Fibroblast of peridontal ligament (primary cell): ENCODE measurements around the gene MAP2.

Experiments used
- DNase-seq: peaks from one replicate; pipeline ENCODE4 v3.0.0-alpha.2; 2010; ENCODE audit errors: extremely low read depth

Gene MAP2

DNA sequence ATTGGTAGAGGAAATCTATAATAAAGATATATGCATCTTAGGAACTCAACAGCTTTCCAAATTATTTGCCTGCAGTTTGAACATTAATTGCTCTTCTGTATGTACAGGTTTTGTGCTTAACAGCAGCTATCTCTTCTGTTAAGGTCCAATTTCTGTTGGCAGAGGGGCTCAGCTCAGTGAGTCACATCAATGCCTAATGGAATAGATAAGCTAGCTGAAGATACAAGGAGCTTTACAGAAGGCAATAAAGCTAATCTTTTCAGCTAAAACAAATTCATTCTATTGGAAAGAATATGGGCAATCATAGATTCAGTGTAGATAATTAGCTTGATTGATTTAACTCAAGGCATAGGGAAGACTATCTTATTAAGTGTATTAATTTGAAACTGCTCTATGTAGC, 289.4 kb downstream of the MAP2 start:
- DNase-seq: no peak

GRCh38 chr2:209719034-209719433, 295.2 kb downstream of the MAP2 start:
- no peak for DNase-seq

- DNase-seq: peak; percentile 1
Observed at GRCh38 chr2:209721497-209721896, 297.6 kb downstream of the MAP2 start.

DNA sequence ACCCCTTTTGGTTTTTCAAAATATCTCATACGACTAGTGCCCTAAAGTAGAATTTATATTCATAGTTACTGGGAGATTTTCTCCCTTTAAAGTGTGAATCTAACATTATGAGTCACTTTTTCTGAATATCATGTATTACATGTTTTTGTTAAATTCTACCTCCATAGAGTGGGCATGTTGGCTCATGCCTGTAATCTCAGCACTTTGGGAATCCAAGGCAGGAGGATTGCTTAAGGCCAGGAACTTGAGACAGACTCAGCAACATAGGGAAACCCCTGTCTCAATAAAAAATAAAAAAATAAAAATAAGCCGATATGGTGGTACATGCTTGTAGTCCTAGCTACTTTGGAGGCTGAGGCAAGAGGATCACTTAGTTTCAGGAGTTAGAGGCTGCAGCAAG, 302.5 kb downstream of the MAP2 start:
- DNase-seq: no peak

GRCh38 chr2:209727077-209727476, 303.2 kb downstream of the MAP2 start:
- DNase-seq: no peak

DNA sequence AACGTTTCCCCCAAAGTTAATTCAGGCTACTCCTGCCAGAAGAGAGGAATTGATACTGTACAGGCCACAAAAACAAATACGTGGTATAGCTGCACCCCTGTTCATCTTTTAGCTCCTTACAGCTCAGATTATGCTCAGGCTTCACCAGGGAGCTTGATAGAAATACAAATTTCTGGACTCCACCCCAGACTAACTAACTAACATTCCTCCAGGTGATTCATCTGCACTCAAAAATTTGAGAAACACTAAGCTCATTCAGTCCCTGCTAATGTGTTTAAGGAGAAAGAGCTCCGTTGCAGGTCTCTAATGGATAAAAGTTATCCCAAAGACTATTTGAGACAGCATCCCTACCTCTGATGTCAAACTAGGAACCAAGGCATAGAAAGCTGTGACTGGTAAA, 311.0 kb downstream of the MAP2 start:
- no peak for DNase-seq

GRCh38 chr2:209741953-209742352, 318.1 kb downstream of the MAP2 start:
- DNase-seq: no peak

DNA sequence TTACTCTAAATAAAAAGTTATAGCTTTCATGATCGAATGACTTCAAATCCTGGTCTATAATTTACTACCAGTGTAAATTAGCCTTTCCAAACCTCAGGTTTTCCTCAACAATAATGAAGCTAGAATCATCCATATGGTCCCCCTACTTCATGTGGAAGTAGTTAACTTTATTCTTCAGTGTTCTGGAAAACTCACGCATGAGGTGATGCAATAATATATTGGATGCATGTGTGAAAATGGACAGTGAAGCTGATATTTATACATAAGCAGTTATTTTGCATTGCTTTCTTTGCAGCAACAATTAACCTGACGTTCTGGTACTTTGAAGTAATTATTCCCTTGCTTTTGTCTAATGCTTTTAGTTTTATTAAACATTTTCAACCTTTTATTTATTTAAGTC, 329.2 kb downstream of the MAP2 start:
- DNase-seq: no peak

- no peak for DNase-seq
Observed at GRCh38 chr2:209757163-209757562, 333.3 kb downstream of the MAP2 start.

DNA sequence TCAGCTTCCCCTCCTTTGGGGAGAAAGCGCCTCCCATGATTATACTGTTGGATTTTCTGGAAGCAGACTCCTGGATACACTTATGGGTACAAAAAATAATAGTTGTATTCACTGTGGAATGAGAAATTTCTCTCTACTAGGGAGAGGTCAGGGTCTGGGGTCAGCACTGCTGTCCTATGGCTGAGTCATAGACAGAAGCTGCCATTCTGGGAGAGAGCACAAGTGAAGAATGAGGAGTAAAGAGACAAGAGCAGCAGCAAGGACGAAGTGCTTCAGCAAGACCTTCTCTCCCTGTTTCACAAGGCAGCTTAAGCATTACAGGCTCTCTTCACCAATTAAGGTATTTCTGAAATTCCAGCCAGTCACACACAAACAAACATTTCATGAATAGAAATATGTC, 337.7 kb downstream of the MAP2 start:
- DNase-seq: no peak

GRCh38 chr2:209762563-209762962, 338.7 kb downstream of the MAP2 start:
- DNase-seq: no peak

GRCh38 chr2:209763106-209763505, 339.3 kb downstream of the MAP2 start:
- DNase-seq: no peak

DNA sequence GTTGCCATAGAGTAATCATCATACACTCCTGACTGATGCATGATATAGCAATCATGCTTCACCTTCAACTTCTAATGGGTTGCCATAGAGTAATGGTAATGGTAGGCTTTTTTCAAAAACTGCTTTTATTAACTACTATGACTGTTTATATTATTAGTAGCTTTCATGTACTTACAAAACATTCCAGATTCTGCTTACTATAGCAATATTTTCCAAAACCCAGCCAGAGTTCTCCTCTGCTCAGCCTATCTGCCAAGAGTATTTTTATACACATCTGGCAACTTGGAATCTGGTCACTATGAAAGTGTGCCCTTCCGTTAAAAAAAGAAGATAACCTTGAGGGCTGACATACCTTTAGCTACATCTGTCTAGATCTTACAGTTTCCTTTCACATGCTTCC, 342.8 kb downstream of the MAP2 start:
- DNase-seq: no peak

DNA sequence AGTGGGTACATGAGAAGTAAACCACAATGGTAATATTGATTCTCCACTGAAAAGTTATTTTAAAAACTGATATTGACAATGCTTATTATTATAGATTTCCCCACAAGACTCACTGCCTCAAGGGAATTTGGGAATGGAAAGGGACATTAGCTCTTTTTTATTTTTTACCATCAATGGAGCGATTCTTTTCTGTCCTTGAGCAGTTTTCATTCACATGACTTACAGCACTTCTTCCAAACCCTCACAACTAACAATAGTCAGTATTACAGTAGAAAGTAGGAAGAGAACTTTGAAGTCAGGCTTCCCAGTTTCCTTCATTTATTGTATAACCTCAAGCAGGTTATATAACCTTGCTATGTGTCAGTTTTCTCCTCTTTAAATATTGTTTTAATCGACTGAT, 343.5 kb downstream of the MAP2 start:
- no peak for DNase-seq

GRCh38 chr2:209768557-209768956, 344.7 kb downstream of the MAP2 start:
- no peak for DNase-seq

GRCh38 chr2:209771474-209772289, 347.8 kb downstream of the MAP2 start, which contains the start of gene UNC80:
Gene UNC80, plus strand, starts transcription at chr2:209771832. Its CDS starts 241 bp downstream, at chr2:209772073.
- DNase-seq: peak; percentile 3

DNA sequence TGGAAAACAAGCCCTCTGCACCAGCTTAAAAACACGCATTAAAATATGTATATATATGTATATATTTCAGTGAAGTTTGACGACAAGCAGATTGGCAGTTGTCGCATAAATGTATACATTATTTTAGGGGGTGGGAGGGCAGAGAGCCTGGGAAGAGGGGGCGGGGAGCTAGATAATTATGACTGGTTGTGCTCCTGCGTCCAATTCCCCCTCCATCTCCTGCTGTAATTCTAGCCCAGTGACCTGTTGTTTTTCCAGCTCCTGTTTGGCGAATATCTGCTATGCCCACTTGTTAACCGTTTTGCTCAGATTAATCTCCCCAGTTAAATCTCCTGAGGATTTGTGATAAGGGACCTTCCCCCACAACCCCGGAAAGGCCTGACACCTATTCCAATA, 348.4 kb downstream of the MAP2 start:
- no peak for DNase-seq

- DNase-seq: no peak
Observed at GRCh38 chr2:209773377-209773776, 349.5 kb downstream of the MAP2 start.
